CD8-positive, alpha-beta memory T cell (primary cell): ENCODE measurements around the gene PCNX4. TPM values are rescaled to one million over a fixed set of nuclear protein-coding genes. Genes with fewer than 3 reads are reported as not detected.

Source experiments
- CTCF ChIA-PET: fragments of 350-600 bp; sonication (Branson Sonifier 250); formaldehyde crosslinking; loops from one replicate; lab custom pipeline; 2021; ENCODE audit warnings: antibody characterized with exemption; lab: Charles Lee
- POLR2A ChIA-PET: fragments of 350-600 bp; sonication (Branson Sonifier 250); formaldehyde crosslinking; loops from one replicate; lab custom pipeline; 2021; ENCODE audit warnings: antibody characterized with exemption; lab: Charles Lee
- DNase-seq, 5 donors: peaks; one replicate each; pipeline versions ENCODE4 v3.0.0 to v3.0.0-alpha.2; 2020 to 2022; ENCODE audit warnings: mixed read lengths in 1 of 5
- H3K27ac ChIP-seq: one replicate; pipeline ENCODE4 v1.7.0; 2013; ENCODE audit warnings: low read depth, mild to moderate bottlenecking, low read length, moderate library complexity
- H3K27me3 ChIP-seq: 2 replicates; pipeline ENCODE4 v1.7.0; 2013; ENCODE audit warnings: low read length, mild to moderate bottlenecking; ENCODE audit not compliant: insufficient read depth, poor library complexity, severe bottlenecking
- H3K36me3 ChIP-seq: 2 replicates; pipeline ENCODE4 v1.7.0; 2013; ENCODE audit warnings: mild to moderate bottlenecking, low read length, moderate library complexity; ENCODE audit not compliant: insufficient read depth
- H3K4me1 ChIP-seq: 2 replicates; pipeline ENCODE4 v1.7.0; 2013; ENCODE audit warnings: mild to moderate bottlenecking, low read length, moderate library complexity; ENCODE audit not compliant: insufficient read depth
- H3K4me3 ChIP-seq: 2 replicates; pipeline ENCODE4 v1.7.0; 2013; ENCODE audit warnings: mild to moderate bottlenecking, low read length
- H3K9me3 ChIP-seq: 2 replicates; pipeline ENCODE4 v1.7.0; 2013; ENCODE audit warnings: mild to moderate bottlenecking, low read length
- H3K27ac Mint-ChIP-seq, 8 donors: one replicate each; pipeline ENCODE4 v1.8.0; 2020 to 2021; ENCODE audit warnings: mixed read lengths in 8 of 8, mild to moderate bottlenecking in 6 of 8, inconsistent platforms in 3 of 8, moderate library complexity in 3 of 8
- H3K27me3 Mint-ChIP-seq, 2 donors: one replicate each; pipeline ENCODE4 v1.8.0; 2020 to 2021; ENCODE audit warnings: mixed read lengths in 2 of 2, mild to moderate bottlenecking in 1 of 2, moderate library complexity in 1 of 2
- H3K36me3 Mint-ChIP-seq, 3 donors: one replicate each; pipeline ENCODE4 v1.8.0; 2020 to 2021; ENCODE audit warnings: mixed read lengths in 3 of 3, inconsistent platforms in 1 of 3, mild to moderate bottlenecking in 1 of 3
- H3K4me1 Mint-ChIP-seq, 3 donors: one replicate each; pipeline ENCODE4 v1.8.0; 2020 to 2021; ENCODE audit warnings: mixed read lengths in 3 of 3, inconsistent platforms in 1 of 3, mild to moderate bottlenecking in 1 of 3
- H3K4me3 Mint-ChIP-seq, 7 donors: one replicate each; pipeline ENCODE4 v1.8.0; 2020 to 2021; ENCODE audit warnings: mixed read lengths in 7 of 7, mild to moderate bottlenecking in 6 of 7, moderate library complexity in 4 of 7, inconsistent platforms in 2 of 7
- H3K9me3 Mint-ChIP-seq, 5 donors: one replicate each; pipeline ENCODE4 v1.8.0; 2020 to 2022; ENCODE audit warnings: mixed read lengths in 5 of 5, mild to moderate bottlenecking in 3 of 5, moderate library complexity in 2 of 5, inconsistent platforms in 1 of 5
- polyA plus RNA-seq: library from polyadenylated mRNA; unstranded; fragments of 300-500 nt; fragmentation: Illumina TruSeq; gene quantifications from one replicate; pipeline ENCODE4 v1.2.3, GENCODE V29; 2021
- total RNA-seq, 2 experiments: library from RNA; stranded (reverse); gene quantifications; one replicate each; pipeline ENCODE4 v1.2.3, GENCODE V29; 2021

PCNX4 gene
- total and polyA plus RNA-seq, 3 experiments from 2014 or later: 21.4 to 43.5 (median 38.8) TPM

DNA sequence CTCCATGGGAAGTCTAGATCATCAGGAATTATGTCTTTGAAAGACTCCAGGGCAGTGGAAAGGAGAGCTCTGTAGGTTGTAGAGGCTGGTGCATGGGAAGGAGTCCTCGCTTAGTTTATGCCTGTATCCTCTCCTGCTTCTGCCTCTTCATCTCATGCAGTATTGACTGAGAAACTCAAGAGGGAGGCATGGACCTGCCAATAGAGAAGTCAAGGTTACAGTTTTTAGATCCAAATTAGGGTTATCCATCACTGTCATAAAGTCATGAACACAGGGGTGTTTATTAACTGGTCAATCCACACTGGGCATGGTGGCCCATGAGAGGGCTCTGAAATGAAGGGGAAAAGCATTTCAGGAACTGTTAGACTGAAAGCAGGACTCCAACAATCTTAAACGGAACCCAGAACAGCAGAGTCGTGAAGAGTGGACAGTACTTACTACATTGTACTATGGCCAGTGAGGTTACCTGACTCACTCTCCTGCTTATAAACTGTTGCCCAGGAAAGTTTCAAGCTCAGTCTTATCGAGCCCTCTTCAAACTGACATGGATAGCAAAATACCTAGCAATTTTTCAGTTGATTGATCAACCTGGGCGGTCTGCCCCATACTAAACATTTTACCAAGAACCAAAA lies 103.6 kb downstream of the PCNX4 start:
- POLR2A ChIA-PET: no interaction called here
- Histone ChIP-seq H3K27ac (no peak overlapping the region), H3K4me1 (no peaks in the 10 kb centered on the region), H3K9me3 (no peaks in the 10 kb centered on the region), H3K27me3 (no peaks in the 10 kb centered on the region), H3K36me3 (no peaks in the 10 kb centered on the region), H3K4me3 (no peak overlapping the region)
- Mint-ChIP-seq H3K4me3 (no peak overlapping the region), H3K36me3 (peaks cover 0 to 17% (median 0%) of the 10 kb centered on the region in 3 donors), H3K27ac (no peak overlapping the region), H3K9me3 (peaks cover 14 to 20% (median 18%) of the 10 kb centered on the region in 5 donors), H3K4me1 (no peaks in the 10 kb centered on the region), H3K27me3 (peaks cover 5 to 28% of the 10 kb centered on the region in 2 donors)
- CTCF ChIA-PET: interaction anchor here (1.4 to 1.8 kb wide), 2 partner anchors 11 to 53 kb away, joined by 3 to 5 read pairs; partner anchors contain the start of gene PPM1A
- DNase-seq: peak in 1 of 5 donors; percentile 13

DNA sequence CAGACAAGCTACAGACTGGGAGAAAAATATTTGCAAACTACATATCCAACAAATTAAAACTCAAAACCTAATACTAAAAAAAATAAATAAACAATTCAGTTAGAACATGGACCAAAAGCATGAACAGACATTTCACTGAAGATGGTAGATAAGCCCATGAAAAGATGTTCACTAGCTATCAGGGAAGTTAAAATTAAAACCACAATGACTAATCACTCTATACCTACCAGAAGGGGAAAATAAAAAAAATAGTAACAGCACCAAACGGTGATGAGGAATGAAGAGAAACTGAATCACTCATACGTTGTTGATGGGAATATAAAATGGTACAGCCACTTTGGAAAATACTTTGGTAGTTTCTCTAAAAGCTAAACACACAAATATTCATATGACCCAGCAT lies 104.6 kb downstream of the PCNX4 start:
- H3K27ac Mint-ChIP-seq: no peak overlapping the region

DNA sequence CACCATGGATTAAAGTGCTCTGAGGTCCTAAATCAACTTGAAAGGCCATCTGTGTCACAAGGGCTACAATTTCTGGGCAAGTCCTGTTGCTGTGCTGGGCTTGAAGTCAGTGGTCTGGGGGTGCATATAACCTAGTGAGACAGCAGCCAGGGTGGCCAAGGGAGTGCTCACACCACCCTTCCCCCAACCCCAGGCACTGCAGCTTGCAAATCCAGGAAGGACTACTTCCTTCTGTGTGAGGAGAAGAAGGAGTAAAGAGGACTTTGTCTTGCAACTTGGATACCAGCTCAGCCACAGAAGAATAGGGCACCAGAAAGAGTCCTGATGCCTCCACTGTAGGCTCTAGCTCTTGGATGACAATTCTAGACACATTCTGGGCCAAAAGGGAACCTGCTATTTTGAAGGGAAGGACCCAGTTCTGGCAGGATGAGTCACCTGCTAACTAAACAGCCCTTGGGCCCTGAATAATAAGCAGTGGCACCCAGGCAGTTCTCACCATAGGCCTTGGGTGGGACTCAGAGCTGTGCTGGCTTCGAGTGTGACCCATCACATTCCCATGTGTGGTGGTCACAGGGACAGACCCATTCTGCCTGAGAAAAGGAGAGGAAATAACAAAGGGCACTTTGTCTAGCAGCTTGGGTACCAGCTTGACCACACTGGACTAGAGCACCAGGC lies 106.0 kb downstream of the PCNX4 start:
- ChIA-PET POLR2A (no interaction called here), CTCF (interaction anchor here (2.0 kb wide), 1 partner anchor 8 kb away, joined by 5 read pairs; no protein-coding TSS in a partner anchor)
- H3K36me3 Mint-ChIP-seq: peaks cover 0 to 22% (median 0%) of the 10 kb centered on the region in 3 donors
- H3K27ac Mint-ChIP-seq: no peak overlapping the region
- Histone ChIP-seq H3K27me3 (no peaks in the 10 kb centered on the region), H3K4me1 (no peaks in the 10 kb centered on the region), H3K27ac (no peak overlapping the region), H3K9me3 (no peaks in the 10 kb centered on the region), H3K36me3 (no peaks in the 10 kb centered on the region), H3K4me3 (no peak overlapping the region)
- H3K4me3 Mint-ChIP-seq: no peak overlapping the region
- H3K27me3 Mint-ChIP-seq: peaks cover 10 to 40% of the 10 kb centered on the region in 2 donors
- peaks cover 18 to 24% (median 21%) of the 10 kb centered on the region in 5 donors for H3K9me3 Mint-ChIP-seq
- no peak for DNase-seq
- H3K4me1 Mint-ChIP-seq: no peaks in the 10 kb centered on the region

More for the DNA sequence above, 104.6 kb downstream of the PCNX4 start:
- ChIA-PET POLR2A (no interaction called here), CTCF (interaction anchor here (1.1 to 1.8 kb wide), 2 partner anchors 12 to 70 kb away, joined by 3 to 5 read pairs; no protein-coding TSS in a partner anchor)
- Histone ChIP-seq H3K27me3 (no peaks in the 10 kb centered on the region), H3K36me3 (no peaks in the 10 kb centered on the region), H3K27ac (no peak overlapping the region), H3K9me3 (no peaks in the 10 kb centered on the region), H3K4me3 (no peak overlapping the region), H3K4me1 (no peaks in the 10 kb centered on the region)
- Mint-ChIP-seq H3K4me3 (no peak overlapping the region), H3K27me3 (peaks cover 11 to 37% of the 10 kb centered on the region in 2 donors), H3K4me1 (no peaks in the 10 kb centered on the region), H3K36me3 (peaks cover 0 to 22% (median 0%) of the 10 kb centered on the region in 3 donors), H3K9me3 (peaks cover 18 to 24% (median 18%) of the 10 kb centered on the region in 5 donors)
- DNase-seq: no peak

DNA sequence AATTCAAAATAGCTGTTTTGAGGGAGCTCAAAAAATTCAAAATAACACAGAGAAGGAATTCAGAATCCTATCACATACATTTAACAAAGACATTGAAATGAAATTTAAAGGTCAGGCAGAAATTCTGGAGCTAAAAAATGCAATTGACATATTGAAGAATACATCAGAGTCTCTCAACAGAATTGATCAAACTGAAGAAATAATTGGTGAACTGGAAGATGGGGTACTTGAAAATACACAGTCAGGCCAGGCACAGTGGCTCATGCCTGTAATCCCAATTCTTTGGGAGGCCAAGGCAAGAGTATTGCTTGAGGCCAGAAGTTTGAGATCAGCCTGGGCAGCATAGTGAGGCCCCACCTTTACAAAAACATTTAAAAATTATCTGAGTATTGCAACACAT lies 107.6 kb downstream of the PCNX4 start:
- no peaks in the 10 kb centered on the region for H3K27me3 ChIP-seq
- POLR2A ChIA-PET: no interaction called here
- CTCF ChIA-PET: interaction anchor here (2.0 kb wide), 1 partner anchor 10 kb away, joined by 5 read pairs; no protein-coding TSS in a partner anchor
- Mint-ChIP-seq H3K27ac (no peak overlapping the region), H3K4me3 (no peak overlapping the region), H3K36me3 (peaks cover 0 to 22% (median 0%) of the 10 kb centered on the region in 3 donors), H3K27me3 (peaks cover 11 to 36% of the 10 kb centered on the region in 2 donors), H3K9me3 (peaks cover 18 to 24% (median 21%) of the 10 kb centered on the region in 5 donors), H3K4me1 (no peaks in the 10 kb centered on the region)
- H3K27ac ChIP-seq: no peak overlapping the region
- H3K4me3 ChIP-seq: no peak overlapping the region
- DNase-seq: no peak
- H3K9me3 ChIP-seq: no peaks in the 10 kb centered on the region
- H3K4me1 ChIP-seq: no peaks in the 10 kb centered on the region
- no peaks in the 10 kb centered on the region for H3K36me3 ChIP-seq

DNA sequence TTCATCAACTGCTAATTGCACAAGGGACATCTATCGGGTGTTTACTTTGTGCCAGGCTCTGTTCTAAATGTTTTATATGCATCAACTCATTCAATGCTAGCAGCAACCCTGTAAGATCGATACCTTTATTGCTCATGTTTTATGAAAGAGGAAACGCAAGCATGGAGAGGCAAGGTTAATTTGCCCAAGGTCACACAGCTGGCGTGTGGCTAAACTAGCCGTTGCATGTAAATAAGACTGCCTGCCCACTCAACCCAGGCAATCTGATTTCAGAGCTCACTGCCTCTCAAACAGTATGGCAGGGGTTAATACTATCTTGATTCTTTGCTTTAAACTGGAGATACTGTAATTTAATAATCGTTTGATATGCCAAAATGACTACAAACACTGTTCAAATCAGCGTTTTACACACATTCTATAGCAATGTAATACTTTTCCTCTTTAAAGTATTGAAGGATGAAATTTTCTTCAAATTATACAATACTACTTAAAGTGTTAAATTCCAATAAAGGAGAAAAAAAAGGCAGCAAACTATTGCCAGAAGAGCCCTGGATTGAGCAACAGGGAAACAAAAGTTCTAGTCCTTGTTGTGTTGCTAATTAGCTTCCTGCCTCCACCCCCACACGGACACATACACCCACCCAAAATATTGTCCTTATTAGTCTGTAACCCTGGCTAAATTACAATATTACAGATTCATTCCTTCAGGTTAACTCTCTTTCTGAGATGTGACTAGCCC lies 112.5 kb downstream of the PCNX4 start:
- DNase-seq: no peak
- H3K4me1 Mint-ChIP-seq: no peaks in the 10 kb centered on the region
- POLR2A ChIA-PET: no interaction called here
- Histone ChIP-seq H3K36me3 (no peaks in the 10 kb centered on the region), H3K9me3 (no peaks in the 10 kb centered on the region), H3K4me3 (no peak overlapping the region), H3K27ac (no peak overlapping the region), H3K27me3 (peaks cover 5% of the 10 kb centered on the region), H3K4me1 (no peaks in the 10 kb centered on the region)
- peaks cover 0 to 13% (median 0%) of the 10 kb centered on the region in 3 donors for H3K36me3 Mint-ChIP-seq
- no peak overlapping the region for H3K4me3 Mint-ChIP-seq
- H3K27ac Mint-ChIP-seq: no peak overlapping the region
- peaks cover 19 to 66% of the 10 kb centered on the region in 2 donors for H3K27me3 Mint-ChIP-seq
- H3K9me3 Mint-ChIP-seq: peaks cover 8 to 14% (median 11%) of the 10 kb centered on the region in 5 donors
- CTCF ChIA-PET: no interaction called here

DNA sequence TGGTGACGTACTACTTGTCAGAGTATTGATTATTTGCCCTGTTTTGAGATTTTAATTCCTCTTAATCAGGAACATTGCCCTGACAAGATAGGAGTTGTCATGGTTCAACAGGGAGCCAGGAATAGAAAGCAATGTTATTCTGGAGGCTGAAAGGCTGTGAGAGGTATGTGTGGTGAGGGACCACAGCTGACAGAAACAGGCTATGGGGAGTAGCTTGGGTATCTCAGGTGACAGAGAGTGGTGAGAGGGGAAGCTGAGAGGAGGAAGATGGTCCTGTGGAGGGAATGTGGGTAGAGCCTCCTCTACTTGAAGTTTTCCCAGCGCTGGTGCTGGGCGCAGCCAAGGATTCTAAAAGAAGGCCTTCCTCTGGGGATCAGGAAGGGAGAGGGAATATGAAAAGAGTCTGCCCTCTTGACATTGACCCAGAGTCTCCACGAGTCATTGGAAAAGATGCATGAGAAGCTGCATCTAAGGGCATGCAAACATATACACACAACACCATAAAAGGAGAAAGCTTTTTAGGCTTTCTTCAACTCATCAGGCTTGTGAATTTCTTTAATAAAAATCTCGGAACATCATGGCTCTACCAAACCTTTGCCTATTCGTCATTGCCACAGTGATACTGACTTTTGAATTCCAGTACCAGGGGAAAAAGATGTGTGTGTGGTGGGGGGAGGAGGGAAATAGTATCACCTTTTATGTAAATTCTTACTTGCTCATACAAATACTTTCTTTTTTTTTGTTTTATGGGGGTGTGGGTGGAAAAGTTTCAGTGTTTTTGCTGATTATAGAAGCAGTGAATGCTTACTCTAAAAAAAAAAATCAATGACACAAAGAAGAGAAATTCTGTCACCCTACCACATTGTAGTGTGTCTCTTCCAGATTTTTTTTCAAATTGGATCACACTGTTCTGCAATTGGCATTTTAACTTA lies 113.4 kb downstream of the PCNX4 start:
- Mint-ChIP-seq H3K36me3 (peaks cover 0 to 6% (median 0%) of the 10 kb centered on the region in 3 donors), H3K27me3 (peaks cover 21 to 60% of the 10 kb centered on the region in 2 donors), H3K4me1 (no peaks in the 10 kb centered on the region), H3K4me3 (no peak overlapping the region), H3K9me3 (peaks cover 0 to 7% (median 5%) of the 10 kb centered on the region in 5 donors), H3K27ac (peak overlapping the region in 1 of 8 donors; percentile 3)
- DNase-seq: no peak
- no peaks in the 10 kb centered on the region for H3K9me3 ChIP-seq
- H3K27ac ChIP-seq: no peak overlapping the region
- CTCF ChIA-PET: no interaction called here
- H3K4me3 ChIP-seq: no peak overlapping the region
- POLR2A ChIA-PET: no interaction called here
- H3K27me3 ChIP-seq: peaks cover 5% of the 10 kb centered on the region
- H3K4me1 ChIP-seq: no peaks in the 10 kb centered on the region
- no peaks in the 10 kb centered on the region for H3K36me3 ChIP-seq

DNA sequence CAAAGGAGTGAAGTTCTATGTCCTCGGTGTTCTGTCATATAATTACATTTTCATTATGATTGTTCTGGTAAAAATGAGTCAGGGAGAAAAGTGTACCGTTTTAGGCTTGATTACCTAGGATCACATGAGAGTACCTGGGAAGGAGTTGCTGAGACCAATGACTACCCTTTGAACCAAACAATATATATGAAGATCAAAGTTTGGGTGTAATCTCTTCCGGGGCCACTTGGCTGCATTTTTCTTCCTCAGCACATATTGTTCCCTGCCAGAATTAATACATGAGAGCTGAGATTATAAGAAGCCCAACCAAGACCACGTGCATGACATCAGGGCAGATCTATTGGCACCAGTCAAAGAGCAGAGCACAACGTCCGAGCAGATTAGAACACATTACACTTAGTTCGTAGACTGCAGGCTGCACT lies 114.5 kb downstream of the PCNX4 start:
- ChIA-PET POLR2A (no interaction called here), CTCF (no interaction called here)
- no peaks in the 10 kb centered on the region for H3K36me3 ChIP-seq
- H3K4me3 ChIP-seq: no peak overlapping the region
- no peaks in the 10 kb centered on the region for H3K9me3 ChIP-seq
- H3K27me3 Mint-ChIP-seq: peaks cover 21 to 52% of the 10 kb centered on the region in 2 donors
- peaks cover 0 to 5% (median under 1%) of the 10 kb centered on the region in 5 donors for H3K9me3 Mint-ChIP-seq
- no peak overlapping the region for H3K27ac Mint-ChIP-seq
- H3K36me3 Mint-ChIP-seq: peaks cover 0 to 3% (median 0%) of the 10 kb centered on the region in 3 donors
- H3K4me1 Mint-ChIP-seq: no peaks in the 10 kb centered on the region
- no peaks in the 10 kb centered on the region for H3K4me1 ChIP-seq
- DNase-seq: no peak
- peaks cover 5% of the 10 kb centered on the region for H3K27me3 ChIP-seq
- no peak overlapping the region for H3K27ac ChIP-seq
- no peak overlapping the region for H3K4me3 Mint-ChIP-seq
